Large intestine (tissue), 3 donors: ENCODE measurements around the gene GABARAPL1. TPM values are rescaled to one million over a fixed set of nuclear protein-coding genes. Genes with fewer than 3 reads are reported as not detected.
A peak's percentile ranks its signal among the peaks of the same experiment; 100 is the strongest.

Source experiments
- DNase-seq, 2 donors: peaks; one replicate each; pipeline versions ENCODE4 v3.0.0 to v3.0.0-alpha.2; 2013
- H3K27ac ChIP-seq: one replicate; pipeline ENCODE4 v1.5.1; 2013; ENCODE audit warnings: low read length
- H3K27me3 ChIP-seq: 2 replicates; pipeline ENCODE4 v1.6.1; 2013; ENCODE audit warnings: low read length; ENCODE audit not compliant: control insufficient read depth, insufficient read depth
- H3K36me3 ChIP-seq: 2 replicates; pipeline ENCODE4 v1.6.1; 2013; ENCODE audit warnings: low read length; ENCODE audit not compliant: control insufficient read depth, insufficient read depth
- H3K4me1 ChIP-seq: one replicate; pipeline ENCODE4 v1.6.1; 2013; ENCODE audit warnings: low read length; ENCODE audit not compliant: control insufficient read depth, insufficient read depth
- H3K4me3 ChIP-seq: one replicate; pipeline ENCODE4 v1.5.1; 2013; ENCODE audit warnings: low read length
- H3K9me3 ChIP-seq: one replicate; pipeline ENCODE4 v1.6.1; 2013; ENCODE audit warnings: mild to moderate bottlenecking, low read depth, low read length, moderate library complexity; ENCODE audit not compliant: control insufficient read depth
- WGBS: methylation state at CpG from one replicate; pipeline ENCODE4 v1.1.5; 2013; ENCODE audit warnings: low lambda C conversion rate; ENCODE audit not compliant: insufficient coverage; 5-methylcytosine and 5-hydroxymethylcytosine counted together
- polyA plus RNA-seq: library from polyadenylated mRNA; unstranded; fragments of 120-200 nt; gene quantifications from one replicate; pipeline ENCODE4 v1.2.1, GENCODE V29; 2013

The GABARAPL1 gene
- polyA plus RNA-seq, 1 donor, result 55.0 TPM

GRCh38 chr12:10226086-10226485 lies 13.4 kb downstream of the GABARAPL1 start:
- DNase-seq, result no peak
- WGBS, result no CpG with 5 or more reads among the region's 6 CpGs
- H3K9me3 ChIP-seq, result no peaks in the 10 kb centered on the region

GRCh38 chr12:10226731-10227130 lies 14.1 kb downstream of the GABARAPL1 start:
- Histone ChIP-seq H3K4me1 (no peaks in the 10 kb centered on the region), H3K27me3 (no peaks in the 10 kb centered on the region), H3K9me3 (no peaks in the 10 kb centered on the region), H3K27ac (no peak overlapping the region), H3K36me3 (peaks cover 18% of the 10 kb centered on the region), H3K4me3 (no peak overlapping the region)
- WGBS, result no CpG with 5 or more reads among the region's 1 CpG
- no peak for DNase-seq

More at GRCh38 chr12:10226086-10226485, 13.4 kb downstream of the GABARAPL1 start:
- H3K36me3 ChIP-seq, result peaks cover 23% of the 10 kb centered on the region
- no peak overlapping the region for H3K27ac ChIP-seq
- H3K4me3 ChIP-seq, result no peak overlapping the region
- no peaks in the 10 kb centered on the region for H3K4me1 ChIP-seq
- no peaks in the 10 kb centered on the region for H3K27me3 ChIP-seq

- no peak overlapping the region for H3K27ac ChIP-seq
- DNase-seq, result no peak
- no peak overlapping the region for H3K4me3 ChIP-seq
- WGBS, result no CpG with 5 or more reads among the region's 1 CpG
- H3K27me3 ChIP-seq, result no peaks in the 10 kb centered on the region
- no peaks in the 10 kb centered on the region for H3K4me1 ChIP-seq
- no peaks in the 10 kb centered on the region for H3K9me3 ChIP-seq
- H3K36me3 ChIP-seq, result peaks cover 12% of the 10 kb centered on the region
These were observed 15.0 kb downstream of the GABARAPL1 start for GRCh38 chr12:10227648-10228047.

- H3K4me1 ChIP-seq, result no peaks in the 10 kb centered on the region
- no peaks in the 10 kb centered on the region for H3K9me3 ChIP-seq
- DNase-seq, result no peak
- no peak overlapping the region for H3K4me3 ChIP-seq
- no peaks in the 10 kb centered on the region for H3K36me3 ChIP-seq
- no peak overlapping the region for H3K27ac ChIP-seq
- H3K27me3 ChIP-seq, result no peaks in the 10 kb centered on the region
These were observed 21.9 kb downstream of the GABARAPL1 start for GRCh38 chr12:10234562-10234961.

GRCh38 chr12:10235761-10236631 lies 23.3 kb downstream of the GABARAPL1 start:
- WGBS, result 100% methylated on average over 2 of the region's 4 CpGs
- no peaks in the 10 kb centered on the region for H3K4me1 ChIP-seq
- peak in 1 of 2 donors; percentile 9 for DNase-seq
- H3K27me3 ChIP-seq, result no peaks in the 10 kb centered on the region
- H3K9me3 ChIP-seq, result no peaks in the 10 kb centered on the region
- no peaks in the 10 kb centered on the region for H3K36me3 ChIP-seq
- H3K27ac ChIP-seq, result no peak overlapping the region
- no peak overlapping the region for H3K4me3 ChIP-seq

GRCh38 chr12:10236720-10237119 lies 24.0 kb downstream of the GABARAPL1 start:
- Histone ChIP-seq H3K4me3 (no peak overlapping the region), H3K9me3 (no peaks in the 10 kb centered on the region), H3K4me1 (no peaks in the 10 kb centered on the region), H3K27ac (no peak overlapping the region), H3K27me3 (no peaks in the 10 kb centered on the region), H3K36me3 (no peaks in the 10 kb centered on the region)
- no CpG with 5 or more reads among the region's 1 CpG for WGBS
- DNase-seq, result no peak

- Histone ChIP-seq H3K4me3 (no peak overlapping the region), H3K4me1 (no peaks in the 10 kb centered on the region), H3K9me3 (no peaks in the 10 kb centered on the region), H3K27ac (no peak overlapping the region), H3K27me3 (no peaks in the 10 kb centered on the region), H3K36me3 (no peaks in the 10 kb centered on the region)
- 100% methylated on average over 1 of the region's 1 CpG for WGBS
- DNase-seq, result no peak
These were observed 25.8 kb downstream of the GABARAPL1 start for GRCh38 chr12:10238526-10238925.

GRCh38 chr12:10241290-10241689 lies 28.6 kb downstream of the GABARAPL1 start:
- H3K27me3 ChIP-seq, result no peaks in the 10 kb centered on the region
- H3K4me1 ChIP-seq, result no peaks in the 10 kb centered on the region
- no peak for DNase-seq
- no peaks in the 10 kb centered on the region for H3K9me3 ChIP-seq
- H3K4me3 ChIP-seq, result no peak overlapping the region
- no peak overlapping the region for H3K27ac ChIP-seq
- no peaks in the 10 kb centered on the region for H3K36me3 ChIP-seq
- 72% methylated on average over 2 of the region's 3 CpGs for WGBS

- Histone ChIP-seq H3K9me3 (no peaks in the 10 kb centered on the region), H3K27ac (no peak overlapping the region), H3K4me1 (no peaks in the 10 kb centered on the region), H3K36me3 (no peaks in the 10 kb centered on the region), H3K4me3 (no peak overlapping the region), H3K27me3 (no peaks in the 10 kb centered on the region)
- no peak for DNase-seq
- 86% methylated on average over 2 of the region's 2 CpGs for WGBS
These were observed 29.1 kb downstream of the GABARAPL1 start for GRCh38 chr12:10241727-10242126.

- H3K4me1 ChIP-seq, result no peaks in the 10 kb centered on the region
- no peaks in the 10 kb centered on the region for H3K36me3 ChIP-seq
- no peaks in the 10 kb centered on the region for H3K9me3 ChIP-seq
- no peak overlapping the region for H3K4me3 ChIP-seq
- no peak for DNase-seq
- H3K27ac ChIP-seq, result no peak overlapping the region
- no CpG with 5 or more reads among the region's 1 CpG for WGBS
- no peaks in the 10 kb centered on the region for H3K27me3 ChIP-seq
These were observed 29.9 kb downstream of the GABARAPL1 start for GRCh38 chr12:10242539-10242938.
